ENCODE measurements around the gene BHLHA15. TPM values are rescaled to one million over a fixed set of nuclear protein-coding genes. Genes with fewer than 3 reads are reported as not detected.

The BHLHA15 gene
- total and polyA plus RNA-seq, 2 of the 8 experiments (the other 6 are each of a cell fraction or from before 2014, with no cell fraction given) = 1.1 to 2.7 TPM

- no peak for FAIRE-seq
- ChIA-PET POLR2A (ENCODE audit: partially characterized antibody) (no interaction called here), CTCF (ENCODE audit: partially characterized antibody) (interaction anchor here (0.8 to 15.9 kb wide), 7 partner anchors 16 to 144 kb away, joined by 3 to 476 read pairs (median 54); partner anchors contain the start of gene LMTK2)
- no peak for TF ChIP-seq YY1 (IDR thresholded peaks at IDR 0.05; ENCODE audit: low read depth, low read length)
- no peak for TF ChIP-seq JUN (IDR thresholded peaks at IDR 0.05; ENCODE audit: low read depth, low read length)
- TF ChIP-seq NANOG (IDR thresholded peaks at IDR 0.05; ENCODE audit: insufficient read depth, low read depth, low read length, poor library complexity, severe bottlenecking) = no peak
- no peak for TF ChIP-seq SIRT6 (IDR thresholded peaks at IDR 0.05; ENCODE audit: low read length)
- TF ChIP-seq POLR2A (IDR thresholded peaks at IDR 0.05; ENCODE audit: control extremely low read depth in 1 of 2, low read depth in 2 of 2, low read length in 2 of 2) = no peak
- TF ChIP-seq CEBPB (IDR thresholded peaks at IDR 0.05; ENCODE audit: low read depth, low read length) = no peak
- TF ChIP-seq SP2 (IDR thresholded peaks at IDR 0.05; ENCODE audit: low read length) = no peak
- no peak for TF ChIP-seq EGR1 (IDR thresholded peaks at IDR 0.05; ENCODE audit: borderline replicate concordance, low read depth, low read length)
- TF ChIP-seq BRCA1 (IDR thresholded peaks at IDR 0.05; ENCODE audit: low read depth, low read length) = no peak
- no peak for TF ChIP-seq KDM1A (IDR thresholded peaks at IDR 0.05; ENCODE audit: borderline replicate concordance, low read length)
- no peak for TF ChIP-seq SRF (IDR thresholded peaks at IDR 0.05; ENCODE audit: low read depth, low read length)
- Histone ChIP-seq H3K56ac (replicated peaks; ENCODE audit: insufficient read length, low read depth, low read length) (no peak overlapping the region), H4K8ac (ENCODE audit: extremely low read depth, insufficient read depth, low read length) (no peak overlapping the region), H4K91ac (replicated peaks; ENCODE audit: insufficient read length, low read length) (no peak overlapping the region), H3K4me3 (ENCODE audit: extremely low read depth in 1 of 4, insufficient read depth in 2 of 4, low read depth in 3 of 4, low read length in 4 of 4) (no peak overlapping the region), H3K79me2 (ENCODE audit: control insufficient read depth in 1 of 2, insufficient read depth in 2 of 2, low read length in 2 of 2) (0 out of 4 replicates have a peak, but pooled peaks cover 3 to 4% of the 10 kb centered on the region in 2 experiments), H2BK5ac (ENCODE audit: low read depth, low read length) (no peak overlapping the region), H3K4me1 (replicated peaks in 1 of 4; ENCODE audit: control insufficient read depth in 3 of 4, insufficient read depth in 4 of 4, low read length in 3 of 4) (no peaks in the 10 kb centered on the region; a peak in 1 of 7 replicates), H3K9me3 (ENCODE audit: insufficient read depth in 2 of 2, low read depth in 1 of 2, low read length in 1 of 2) (no peaks in the 10 kb centered on the region), H3K27me3 (replicated peaks in 1 of 4; ENCODE audit: control insufficient read depth in 3 of 4, extremely low read depth in 1 of 4, insufficient read depth in 3 of 4, low read length in 3 of 4) (no peaks in the 10 kb centered on the region), H3K14ac (ENCODE audit: insufficient read length) (no peak overlapping the region), H3K23ac (ENCODE audit: insufficient read length) (no peak overlapping the region), H2BK20ac (ENCODE audit: low read length) (no peak overlapping the region), H3K18ac (ENCODE audit: extremely low read depth, low read length) (no peak overlapping the region), H3K23me2 (ENCODE audit: low read depth, low read length) (no peaks in the 10 kb centered on the region), H3K4ac (replicated peaks; ENCODE audit: insufficient read length, low read depth, low read length) (no peak overlapping the region), H4K20me1 (replicated peaks in 1 of 2; ENCODE audit: control insufficient read depth in 1 of 2, insufficient read depth in 2 of 2, low read length in 2 of 2) (peaks cover 4 to 12% of the 10 kb centered on the region in 2 experiments), H4K5ac (ENCODE audit: insufficient read length, low read depth, low read length) (no peak overlapping the region), H2BK15ac (ENCODE audit: low read length) (no peak overlapping the region), H2AFZ (ENCODE audit: low read length) (no peak overlapping the region), H3K9ac (replicated peaks in 1 of 4; ENCODE audit: extremely low read depth in 1 of 4, low read depth in 3 of 4, low read length in 3 of 4) (no peak overlapping the region), H3K4me2 (ENCODE audit: insufficient read depth in 1 of 2, low read depth in 2 of 2, low read length in 2 of 2) (no peak overlapping the region), H3K27ac (ENCODE audit: low read depth, low read length) (no peak overlapping the region), H2AK5ac (ENCODE audit: low read depth, low read length) (no peak overlapping the region), H3K36me3 (ENCODE audit: control insufficient read depth in 2 of 4, insufficient read depth in 4 of 4, low read length in 3 of 4) (peaks cover 0 to 11% (median 6%) of the 10 kb centered on the region in 4 experiments; a peak in 5 of 8 replicates), H2BK12ac (ENCODE audit: low read depth, low read length) (no peak overlapping the region), H2BK120ac (replicated peaks; ENCODE audit: low read depth, low read length) (no peak overlapping the region), H3K79me1 (ENCODE audit: low read depth, low read length) (peaks cover 9% of the 10 kb centered on the region; the same call in 1 of the 2 replicates)
- WGBS, 2 experiments (ENCODE audit: extremely low coverage in 1 of 2, insufficient coverage in 1 of 2, insufficient read length in 1 of 2, insufficient replicate concordance in 2 of 2, low coverage in 1 of 2, low lambda C conversion rate in 2 of 2, missing lambda C conversion rate in 1 of 2) = 95% methylated on average over 3 of the region's 3 CpGs; no CpG with 5 or more reads in 1 of the 2 experiments
- no peak for DNase-seq (ENCODE audit: low read depth in 1 of 2, low spot score in 2 of 2)
Measured at GRCh38 chr7:98162758-98163157, 48.5 kb upstream of the BHLHA15 start.

Measured in H1 (cell line).